OCI-LY1 (cell line): Measurements from ENCODE around the gene BUD23.

ENCODE experiments used
- EZH2 ChIP-seq: fragments of 200-600 bp; sonication (generic), shearing (Covaris generic); IDR thresholded peaks from 2 replicates; pipeline ENCODE4 v1.8.0; 2017; ENCODE audit warnings: borderline replicate concordance, mixed run types, mild to moderate bottlenecking, antibody characterized with exemption, low read length, moderate library complexity, mixed read lengths
- TF ChIP-seq, protein P1 (sequence below): fragments of 200-600 bp; sonication (generic), shearing (Covaris generic); IDR thresholded peaks from 2 replicates; pipeline ENCODE4 v1.5.1; 2017; ENCODE audit warnings: mild to moderate bottlenecking, antibody characterized with exemption, low read length, moderate library complexity, mixed read lengths

DNA sequence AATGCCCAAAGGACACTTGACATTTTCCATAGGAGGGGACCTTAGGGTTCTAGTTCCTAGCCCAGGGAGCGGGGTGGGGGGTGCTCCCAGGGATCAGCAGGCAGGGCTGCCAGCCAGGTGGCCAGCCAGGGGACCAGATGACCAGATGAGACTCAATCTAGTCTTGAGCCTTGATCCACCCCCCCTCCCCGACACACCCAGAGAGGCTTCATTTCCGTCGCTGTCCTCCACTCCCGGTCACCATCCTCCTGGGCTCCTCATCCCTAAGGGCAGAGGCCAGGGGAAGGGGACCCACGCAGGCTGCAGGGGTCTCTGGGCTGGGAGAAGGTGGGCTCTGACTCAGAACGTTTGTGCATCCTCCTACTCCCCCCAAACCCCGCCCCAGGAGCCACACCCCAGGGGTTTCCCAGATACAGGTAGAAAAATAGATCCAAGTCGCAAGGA is 35.1 kb downstream of the BUD23 start:
- TF ChIP-seq, protein P1, sequence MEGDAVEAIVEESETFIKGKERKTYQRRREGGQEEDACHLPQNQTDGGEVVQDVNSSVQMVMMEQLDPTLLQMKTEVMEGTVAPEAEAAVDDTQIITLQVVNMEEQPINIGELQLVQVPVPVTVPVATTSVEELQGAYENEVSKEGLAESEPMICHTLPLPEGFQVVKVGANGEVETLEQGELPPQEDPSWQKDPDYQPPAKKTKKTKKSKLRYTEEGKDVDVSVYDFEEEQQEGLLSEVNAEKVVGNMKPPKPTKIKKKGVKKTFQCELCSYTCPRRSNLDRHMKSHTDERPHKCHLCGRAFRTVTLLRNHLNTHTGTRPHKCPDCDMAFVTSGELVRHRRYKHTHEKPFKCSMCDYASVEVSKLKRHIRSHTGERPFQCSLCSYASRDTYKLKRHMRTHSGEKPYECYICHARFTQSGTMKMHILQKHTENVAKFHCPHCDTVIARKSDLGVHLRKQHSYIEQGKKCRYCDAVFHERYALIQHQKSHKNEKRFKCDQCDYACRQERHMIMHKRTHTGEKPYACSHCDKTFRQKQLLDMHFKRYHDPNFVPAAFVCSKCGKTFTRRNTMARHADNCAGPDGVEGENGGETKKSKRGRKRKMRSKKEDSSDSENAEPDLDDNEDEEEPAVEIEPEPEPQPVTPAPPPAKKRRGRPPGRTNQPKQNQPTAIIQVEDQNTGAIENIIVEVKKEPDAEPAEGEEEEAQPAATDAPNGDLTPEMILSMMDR, result no peak
- no peak for TF ChIP-seq EZH2
